Activated T-cell treated with anti-CD3 and anti-CD28 coated beads for 1 hour (primary cell): ENCODE measurements around the gene NUDT10.
"Not testable (repeated sequence)": the region's sequence is repeated elsewhere in the genome, so short reads cannot be mapped to it uniquely, and the experiment has no call there.

Source experiments
- DNase-seq: peaks from one replicate; pipeline ENCODE4 v3.0.0-alpha.2; 2020; ENCODE audit warnings: low read depth

NUDT10 gene

GRCh38 chrX:51332188-51332942 is at the start of gene NUDT10:
NUDT10 (plus strand) TSS chrX:51332822; CDS start chrX:51332966, 144 bp downstream.
- DNase-seq, result peak; percentile 1

- DNase-seq, result no peak
These were observed 40.2 kb upstream of the NUDT10 start for GRCh38 chrX:51292421-51292820.

- DNase-seq, result no peak
These were observed 36.5 kb upstream of the NUDT10 start for GRCh38 chrX:51296138-51296537.

GRCh38 chrX:51316271-51316670 is 16.4 kb upstream of the NUDT10 start:
- DNase-seq, result no peak

GRCh38 chrX:51332943-51333785 is 542 bp downstream of the NUDT10 start:
- DNase-seq, result not testable (repeated sequence)

GRCh38 chrX:51334276-51334675 is 1.7 kb downstream of the NUDT10 start:
- DNase-seq, result no peak

- DNase-seq, result no peak
These were observed 4.0 kb downstream of the NUDT10 start for GRCh38 chrX:51336584-51336983.

GRCh38 chrX:51361251-51361650 is 28.6 kb downstream of the NUDT10 start:
- no peak for DNase-seq

- DNase-seq, result no peak
These were observed 44.0 kb downstream of the NUDT10 start for GRCh38 chrX:51376672-51377071.
